ENCODE data around the gene ABLIM3. TPM values are rescaled to one million over a fixed set of nuclear protein-coding genes. Genes with fewer than 3 reads are reported as not detected.

ABLIM3 gene
- total and polyA plus RNA-seq, 10 of the 15 experiments (the other 5 are each of a cell fraction or from before 2014, with no cell fraction given) = 0.03 TPM; not detected in 9

- FAIRE-seq (no peak), ATAC-seq (no peak), DNase-seq (ENCODE audit: low read depth, low spot score) (no peak)
- ChIA-PET SMC1A (ENCODE audit: uncharacterized antibody, unreplicated experiment) (no interaction called here), RAD21 (ENCODE audit: unreplicated experiment) (no interaction called here), POLR2A (no interaction called here), CTCF (no interaction called here)
- Histone ChIP-seq H3K9ac (ENCODE audit: control insufficient read depth, insufficient read depth, low read length) (no peak overlapping the region), H3K27me3 (replicated peaks in 1 of 2; ENCODE audit: control insufficient read depth in 2 of 2, insufficient read depth in 2 of 2, low read length in 1 of 2) (peaks cover 0 to 1% of the 10 kb centered on the region in 2 experiments; a peak in 2 of 4 replicates), H3K4me1 (ENCODE audit: control insufficient read depth, insufficient read depth, low read length) (no peaks in the 10 kb centered on the region), H3K4me2 (ENCODE audit: control insufficient read depth, insufficient read depth) (no peak overlapping the region), H3K36me3 (ENCODE audit: control insufficient read depth in 2 of 2, insufficient read depth in 2 of 2, low read length in 1 of 2) (no peaks in the 10 kb centered on the region), H3K79me2 (ENCODE audit: control insufficient read depth, insufficient read depth, low read length) (no peaks in the 10 kb centered on the region), H3K4me3 (no peak overlapping the region), H3K27ac (ENCODE audit: control insufficient read depth, insufficient read depth) (no peak overlapping the region), H4K20me1 (ENCODE audit: control insufficient read depth, insufficient read depth) (no peaks in the 10 kb centered on the region), H2AFZ (ENCODE audit: control insufficient read depth, low read depth, low read length) (no peak overlapping the region), H3K9me3 (replicated peaks; ENCODE audit: control insufficient read depth, insufficient read depth, low read length) (no peaks in the 10 kb centered on the region)
- TF ChIP-seq CBX5 (IDR thresholded peaks at IDR 0.05; ENCODE audit: low read depth) (no peak), NR2C1 (IDR thresholded peaks at IDR 0.05) (no peak), KAT2A (conservative IDR thresholded peaks at IDR 0.05; ENCODE audit: control insufficient read depth, low read depth, low read length) (no peak), ZNF622 (IDR thresholded peaks at IDR 0.05) (no peak), HCFC1 (IDR thresholded peaks at IDR 0.05; ENCODE audit: low read length) (no peak), BACH1 (IDR thresholded peaks at IDR 0.05; ENCODE audit: borderline replicate concordance) (no peak), POLR2AphosphoS2 (IDR thresholded peaks at IDR 0.05; ENCODE audit: low read depth, low read length) (no peak), EP300 (IDR thresholded peaks at IDR 0.05; ENCODE audit: borderline replicate concordance in 1 of 2, control insufficient read depth in 1 of 2, low read depth in 2 of 2, low read length in 2 of 2) (no peak), MXI1 (IDR thresholded peaks at IDR 0.05; ENCODE audit: low read depth, low read length) (no peak), HDAC2 (IDR thresholded peaks at IDR 0.05) (no peak), SREBF2 (IDR thresholded peaks at IDR 0.05; ENCODE audit: low read length) (no peak), REST (IDR thresholded peaks at IDR 0.05; ENCODE audit: low read depth, low read length) (no peak), TARDBP (IDR thresholded peaks at IDR 0.05; ENCODE audit: borderline replicate concordance) (no peak), ATF7 (IDR thresholded peaks at IDR 0.05; ENCODE audit: low read depth) (no peak), MEF2A (IDR thresholded peaks at IDR 0.05; ENCODE audit: insufficient read depth, low read depth, low read length) (no peak), NFXL1 (IDR thresholded peaks at IDR 0.05; ENCODE audit: borderline replicate concordance) (no peak)
- TF ChIP-seq, protein P1, sequence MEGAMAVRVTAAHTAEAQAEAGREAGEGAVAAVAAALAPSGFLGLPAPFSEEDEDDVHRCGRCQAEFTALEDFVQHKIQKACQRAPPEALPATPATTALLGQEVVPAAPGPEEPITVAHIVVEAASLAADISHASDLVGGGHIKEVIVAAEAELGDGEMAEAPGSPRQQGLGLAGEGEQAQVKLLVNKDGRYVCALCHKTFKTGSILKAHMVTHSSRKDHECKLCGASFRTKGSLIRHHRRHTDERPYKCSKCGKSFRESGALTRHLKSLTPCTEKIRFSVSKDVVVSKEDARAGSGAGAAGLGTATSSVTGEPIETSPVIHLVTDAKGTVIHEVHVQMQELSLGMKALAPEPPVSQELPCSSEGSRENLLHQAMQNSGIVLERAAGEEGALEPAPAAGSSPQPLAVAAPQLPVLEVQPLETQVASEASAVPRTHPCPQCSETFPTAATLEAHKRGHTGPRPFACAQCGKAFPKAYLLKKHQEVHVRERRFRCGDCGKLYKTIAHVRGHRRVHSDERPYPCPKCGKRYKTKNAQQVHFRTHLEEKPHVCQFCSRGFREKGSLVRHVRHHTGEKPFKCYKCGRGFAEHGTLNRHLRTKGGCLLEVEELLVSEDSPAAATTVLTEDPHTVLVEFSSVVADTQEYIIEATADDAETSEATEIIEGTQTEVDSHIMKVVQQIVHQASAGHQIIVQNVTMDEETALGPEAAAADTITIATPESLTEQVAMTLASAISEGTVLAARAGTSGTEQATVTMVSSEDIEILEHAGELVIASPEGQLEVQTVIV (IDR thresholded peaks at IDR 0.05; ENCODE audit: borderline replicate concordance, partially characterized antibody) = no peak
- in situ Hi-C loops (cut with MboI) (no loop called here), intact Hi-C loops (cut with micrococcal nuclease; ENCODE audit: unreplicated experiment) (no loop called here)
- WGBS (ENCODE audit: insufficient coverage, insufficient replicate concordance, low lambda C conversion rate, missing lambda C conversion rate) = 22% methylated on average over 5 of the region's 5 CpGs
- BruUV-seq (replicated peaks) = no TSS peak
Observed at GRCh38 chr5:149284501-149284900, 143.2 kb downstream of the ABLIM3 start.
